Coronary artery (tissue), 2 donors: ENCODE measurements around the gene PXMP4.

Source experiments
- DNase-seq: peaks from one replicate; pipeline ENCODE4 v3.0.0-alpha.2; 2017; ENCODE audit warnings: low spot score
- H3K27ac ChIP-seq, 2 donors: fragments of 200-600 bp; sonication (generic); one replicate each; pipeline ENCODE4 v1.5.1; 2016 to 2019
- H3K4me3 ChIP-seq: fragments of 200-600 bp; sonication (generic); 2 replicates; pipeline ENCODE4 v1.5.1; 2016; ENCODE audit warnings: mild to moderate bottlenecking, moderate library complexity
- CTCF ChIP-seq: fragments of 200-600 bp; sonication (generic); IDR thresholded peaks from one replicate; pipeline ENCODE4 v1.5.1; 2019; ENCODE audit warnings: antibody characterized with exemption

The PXMP4 gene

GRCh38 chr20:33719989-33720709, at the start of gene PXMP4:
PXMP4 (minus strand) TSS chr20:33720310; CDS start chr20:33720207, 103 bp downstream.
- H3K4me3 ChIP-seq = peak within 1 kb of the TSS; percentile 93
- peak; percentile 97 for DNase-seq
- H3K27ac ChIP-seq = peak within 1 kb of the TSS; percentile 39 to 83
- TF ChIP-seq CTCF = no peak

GRCh38 chr20:33769043-33769442, 48.9 kb upstream of the PXMP4 start:
- H3K27ac ChIP-seq = no peak overlapping the region
- no peak for TF ChIP-seq CTCF
- no peak overlapping the region for H3K4me3 ChIP-seq
- no peak for DNase-seq

GRCh38 chr20:33767777-33768138, 47.6 kb upstream of the PXMP4 start:
- no peak overlapping the region for H3K4me3 ChIP-seq
- DNase-seq = no peak
- no peak for TF ChIP-seq CTCF
- H3K27ac ChIP-seq = no peak overlapping the region

- Histone ChIP-seq H3K27ac (no peak overlapping the region), H3K4me3 (no peak overlapping the region)
- TF ChIP-seq CTCF = no peak
- no peak for DNase-seq
These were observed 46.6 kb upstream of the PXMP4 start for GRCh38 chr20:33766686-33767085.

- DNase-seq = no peak
- no peak for TF ChIP-seq CTCF
- Histone ChIP-seq H3K4me3 (no peak overlapping the region), H3K27ac (no peak overlapping the region)
These were observed 45.5 kb upstream of the PXMP4 start for GRCh38 chr20:33765592-33765991.

GRCh38 chr20:33765099-33765498, 45.0 kb upstream of the PXMP4 start:
- H3K4me3 ChIP-seq = no peak overlapping the region
- H3K27ac ChIP-seq = no peak overlapping the region
- no peak for DNase-seq
- no peak for TF ChIP-seq CTCF

- Histone ChIP-seq H3K27ac (no peak overlapping the region), H3K4me3 (no peak overlapping the region)
- DNase-seq = no peak
- TF ChIP-seq CTCF = no peak
These were observed 41.7 kb upstream of the PXMP4 start for GRCh38 chr20:33761698-33762250.
